ENCODE data around the gene MPV17L2.
"Not testable (repeated sequence)": the region's sequence is repeated elsewhere in the genome, so short reads cannot be mapped to it uniquely, and the experiment has no call there.

Gene MPV17L2

DNA sequence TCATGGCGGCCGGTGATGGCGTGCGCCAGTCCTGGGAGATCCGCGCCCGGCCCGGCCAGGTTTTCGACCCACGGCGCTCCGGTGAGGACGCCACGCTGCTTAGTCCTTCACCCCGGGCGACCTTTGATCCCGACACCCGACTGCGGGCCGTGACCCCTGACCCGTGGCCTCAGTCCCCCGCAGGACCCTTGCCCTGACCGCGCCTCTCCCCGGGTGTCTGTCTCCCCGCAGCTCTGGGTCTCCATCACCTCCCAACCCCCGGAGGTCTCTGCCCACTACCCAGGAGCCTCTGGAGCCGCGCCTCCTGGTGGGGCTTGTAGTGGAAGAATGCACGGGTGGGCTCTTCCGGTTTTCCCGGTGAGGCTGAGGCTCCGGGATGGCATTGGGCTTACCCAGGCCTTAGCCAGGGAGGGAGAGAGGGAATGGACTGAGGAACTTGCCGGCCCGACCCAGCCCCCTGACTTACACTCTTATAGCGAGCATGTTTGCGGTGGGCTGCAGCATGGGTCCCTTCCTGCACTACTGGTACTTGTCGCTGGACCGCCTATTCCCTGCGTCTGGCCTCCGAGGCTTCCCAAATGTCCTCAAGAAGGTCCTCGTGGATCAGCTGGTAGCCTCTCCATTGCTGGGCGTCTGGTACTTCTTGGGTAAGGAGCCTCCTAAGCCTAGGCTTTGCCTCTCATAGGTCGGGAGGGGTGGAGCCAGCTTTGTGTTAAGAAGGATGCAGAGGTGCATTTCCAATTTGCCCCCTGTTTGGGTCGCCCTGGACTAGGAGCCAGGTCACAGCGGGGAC lies 566 bp downstream of the MPV17L2 start:
- no peak for DNase-seq

DNA sequence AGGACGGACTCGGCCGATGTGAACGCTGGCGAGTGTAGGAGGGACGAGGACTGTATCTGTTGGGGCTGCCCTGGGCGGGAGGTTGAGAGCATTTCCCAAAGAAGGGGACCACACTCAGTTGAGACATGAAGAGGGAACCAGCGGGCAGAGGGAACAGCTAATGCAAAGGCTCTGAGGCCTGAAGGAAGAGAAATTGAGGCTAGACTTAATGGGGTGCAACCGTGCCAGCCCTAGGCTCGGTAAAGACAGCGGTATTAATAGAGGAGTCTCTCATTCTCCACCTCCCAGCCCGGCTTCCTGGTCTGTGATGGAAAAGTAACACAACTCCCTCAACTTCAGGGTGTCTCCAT lies 1.1 kb downstream of the MPV17L2 start:
- no peak for DNase-seq

DNA sequence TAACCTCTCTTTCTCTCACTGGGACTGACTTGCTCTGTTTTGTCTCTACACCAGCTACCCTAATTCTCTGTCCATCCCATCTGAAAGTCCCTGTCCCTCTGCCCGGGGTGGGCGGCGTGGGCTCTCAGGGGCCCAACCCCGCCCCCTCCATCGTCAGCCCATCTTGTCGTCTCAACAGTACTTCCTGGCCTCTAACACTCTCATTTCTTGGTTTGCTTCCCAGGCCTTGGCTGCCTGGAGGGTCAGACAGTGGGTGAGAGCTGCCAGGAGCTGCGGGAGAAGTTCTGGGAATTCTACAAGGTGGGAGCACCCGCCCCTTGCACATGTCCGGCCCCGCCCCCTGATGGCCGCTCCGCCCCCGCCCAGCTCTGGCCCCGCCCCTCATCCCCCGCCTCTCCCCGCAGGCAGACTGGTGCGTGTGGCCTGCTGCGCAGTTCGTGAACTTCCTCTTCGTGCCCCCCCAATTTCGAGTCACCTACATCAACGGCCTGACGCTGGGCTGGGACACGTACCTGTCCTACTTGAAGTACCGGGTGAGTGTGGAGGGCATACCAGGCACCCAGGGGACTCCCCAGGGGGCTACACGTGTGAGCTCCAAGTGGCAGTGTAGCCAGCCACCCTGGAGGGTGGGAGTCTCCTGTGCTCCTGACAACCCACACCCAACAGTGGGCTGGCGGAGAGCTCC lies 1.7 kb downstream of the MPV17L2 start:
- DNase-seq, result peak; percentile 45

DNA sequence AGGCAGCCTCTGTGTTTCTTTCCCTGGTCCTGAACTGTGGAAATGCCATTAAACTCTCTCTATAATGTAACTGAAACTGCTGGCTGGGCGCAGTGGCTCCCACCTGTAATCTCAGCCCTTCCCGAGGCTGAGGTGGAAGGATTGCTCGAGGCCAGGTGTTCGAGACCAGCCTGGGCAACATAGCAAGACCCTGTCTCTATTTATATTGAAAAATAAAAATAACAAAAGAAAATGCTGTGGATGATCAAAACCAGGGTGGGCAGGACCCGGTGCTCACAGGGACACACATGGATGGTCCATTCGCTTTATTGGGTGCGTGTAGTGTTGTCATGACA lies 3.5 kb downstream of the MPV17L2 start:
- DNase-seq, result no peak

DNA sequence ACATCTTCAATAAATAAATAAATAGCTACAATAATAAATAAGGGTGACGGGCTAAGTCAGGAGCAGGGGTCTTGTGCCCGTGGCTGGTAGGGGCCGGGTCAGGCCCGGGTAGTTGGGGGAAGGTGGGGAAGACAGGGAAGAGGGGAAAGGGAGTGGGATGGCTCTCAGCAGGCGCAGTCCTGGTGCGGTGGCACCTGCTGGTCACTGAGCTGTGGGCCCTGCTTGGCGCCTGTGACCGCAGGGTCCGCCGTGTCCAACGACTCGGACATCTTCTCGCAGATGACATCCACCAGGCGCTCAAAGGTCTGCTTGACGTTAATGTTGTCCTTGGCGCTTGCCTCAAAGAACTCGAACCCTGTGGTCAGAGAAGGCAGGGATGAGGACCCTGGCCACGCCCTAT lies 4.3 kb downstream of the MPV17L2 start:
- DNase-seq, result no peak

DNA sequence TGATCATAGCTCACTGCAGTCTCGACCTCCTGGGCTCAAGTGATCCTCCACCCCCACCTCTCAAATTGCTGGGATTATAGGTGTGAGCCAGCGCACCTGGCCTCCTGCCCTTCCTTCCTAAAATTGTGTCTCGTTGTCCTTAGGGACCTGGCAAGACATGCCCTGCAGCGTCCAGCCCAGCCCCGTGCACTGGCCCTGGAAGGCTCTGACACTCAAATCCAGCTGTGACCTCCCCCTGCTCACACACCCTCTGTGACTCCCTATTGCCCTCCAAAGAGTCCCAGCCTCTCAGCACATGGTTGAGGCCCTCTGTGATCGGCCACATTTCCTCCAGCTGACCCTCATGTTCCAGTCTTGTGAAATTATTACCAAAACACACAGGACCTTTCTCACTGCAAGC lies 4.9 kb downstream of the MPV17L2 start:
- DNase-seq, result no peak

DNA sequence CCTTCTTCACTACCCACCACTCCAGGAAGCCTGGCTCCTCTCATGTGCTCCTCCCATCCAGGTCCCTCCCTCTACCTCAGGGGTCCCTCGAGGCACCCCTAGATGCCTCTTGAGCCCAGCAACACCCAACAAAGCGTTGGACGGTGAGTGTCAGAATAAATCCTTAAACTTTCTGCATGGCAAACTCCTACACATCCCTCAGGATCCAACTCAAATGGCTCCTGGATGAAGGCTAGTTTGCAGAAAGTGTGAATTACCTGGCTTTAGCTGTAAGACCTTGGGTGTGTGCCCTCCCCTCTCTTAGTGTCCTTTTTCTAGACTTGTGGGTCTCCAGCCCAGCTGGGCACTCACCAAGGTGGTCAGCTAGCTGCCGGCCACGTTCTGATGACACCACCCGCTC lies 5.4 kb downstream of the MPV17L2 start:
- no peak for DNase-seq

DNA sequence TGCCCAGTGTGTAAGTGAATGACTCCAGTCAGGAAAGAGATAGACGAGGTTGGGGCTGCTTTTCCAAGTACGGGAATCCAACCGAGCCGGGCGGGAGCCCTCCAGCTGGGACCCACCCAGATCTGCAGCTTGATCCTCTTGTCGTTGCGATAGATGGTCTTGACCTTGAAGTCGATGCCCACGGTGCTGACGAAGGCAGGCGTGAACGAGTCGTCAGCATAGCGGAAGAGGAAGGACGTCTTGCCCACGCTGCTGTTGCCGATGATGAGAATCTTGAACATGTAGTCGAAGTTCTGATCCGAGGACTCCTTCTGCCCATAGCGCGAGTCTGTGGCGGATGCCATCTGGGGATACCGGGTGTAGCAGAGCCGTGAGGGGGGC lies 9.4 kb downstream of the MPV17L2 start:
- DNase-seq, result no peak

DNA sequence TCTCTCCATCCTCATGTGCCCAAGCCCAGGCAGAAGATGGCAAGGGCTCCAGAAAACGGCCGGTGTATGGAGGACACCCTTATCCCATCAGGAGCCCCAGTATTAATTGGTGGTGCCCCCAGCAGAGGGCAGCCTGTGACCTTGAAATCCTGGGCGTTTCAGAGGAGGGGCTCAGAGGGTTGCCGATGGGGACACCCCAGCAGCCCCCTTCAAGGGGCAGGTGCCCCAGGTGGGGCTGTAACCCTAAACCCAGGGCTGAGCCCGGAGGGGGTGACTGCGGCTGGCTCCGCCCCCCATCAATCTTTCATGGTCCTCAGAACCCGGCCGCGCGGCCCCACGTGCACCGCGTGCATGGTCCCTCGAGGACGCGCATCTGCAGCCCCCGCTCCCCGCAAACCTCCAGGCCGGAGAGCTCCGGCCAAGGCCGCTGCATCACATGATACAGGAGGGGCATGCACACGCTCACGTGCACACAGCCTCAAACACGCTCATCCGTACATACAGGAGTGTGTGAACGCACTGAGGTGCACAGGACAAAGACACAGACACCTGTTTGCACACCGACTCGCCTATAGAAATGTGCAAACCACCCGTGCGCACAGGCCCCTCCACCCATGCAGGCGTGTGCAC lies 9.9 kb downstream of the MPV17L2 start:
- peak; percentile 38 for DNase-seq

DNA sequence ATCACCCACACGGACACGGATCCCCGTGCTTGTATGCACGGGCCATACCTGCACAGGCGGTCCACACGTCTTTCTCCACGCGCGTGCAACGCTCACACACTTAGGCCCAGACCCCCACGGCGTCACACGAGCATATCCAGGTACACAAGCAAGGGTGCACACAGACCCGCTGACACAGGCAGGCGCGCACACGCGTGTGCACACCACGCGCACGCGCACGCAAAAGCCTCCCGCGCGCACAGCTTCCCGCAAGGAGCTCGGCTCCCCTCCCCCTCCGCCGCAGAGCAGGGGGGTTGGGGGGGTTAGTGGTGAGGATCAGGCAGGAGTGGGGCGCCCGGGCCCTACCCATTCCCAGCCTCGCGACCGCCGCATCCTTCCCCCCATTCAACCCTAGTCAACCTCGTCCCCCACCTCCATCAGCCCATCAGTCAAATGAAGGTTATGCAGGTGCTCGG lies 10.4 kb downstream of the MPV17L2 start:
- no peak for DNase-seq

DNA sequence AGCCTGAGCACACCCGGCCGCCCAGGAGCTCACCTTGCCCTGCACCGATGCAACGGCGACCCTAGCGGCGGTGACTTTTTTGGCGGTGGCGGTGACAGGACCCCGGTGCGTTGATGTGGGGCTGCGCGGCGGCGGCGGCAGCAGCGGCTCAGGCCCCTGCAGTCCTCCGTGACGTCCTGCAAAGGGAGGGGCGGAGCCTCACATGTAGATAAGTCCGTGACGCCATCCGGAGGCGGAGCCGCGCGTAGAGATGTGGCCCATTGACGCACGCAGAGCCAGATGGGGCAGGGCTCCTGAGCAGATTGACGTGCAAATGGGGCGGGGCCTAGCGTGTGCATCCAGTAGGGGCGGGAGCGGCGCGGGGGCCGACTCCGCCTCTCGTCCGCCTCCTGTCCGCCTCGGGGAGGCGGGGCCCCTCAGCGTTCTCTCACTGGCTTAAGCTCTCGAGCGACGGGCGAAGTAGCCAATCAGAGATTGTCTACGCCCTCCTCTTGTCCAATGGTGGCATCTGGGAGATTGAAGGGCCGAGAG lies 10.9 kb downstream of the MPV17L2 start, which contains the start of gene RAB3A:
TSS of gene RAB3A (minus strand) at position 180 of the 531 bp plus-strand sequence. CDS start 1,302 bp downstream, outside the sequence.
- DNase-seq, result peak; percentile 99

DNA sequence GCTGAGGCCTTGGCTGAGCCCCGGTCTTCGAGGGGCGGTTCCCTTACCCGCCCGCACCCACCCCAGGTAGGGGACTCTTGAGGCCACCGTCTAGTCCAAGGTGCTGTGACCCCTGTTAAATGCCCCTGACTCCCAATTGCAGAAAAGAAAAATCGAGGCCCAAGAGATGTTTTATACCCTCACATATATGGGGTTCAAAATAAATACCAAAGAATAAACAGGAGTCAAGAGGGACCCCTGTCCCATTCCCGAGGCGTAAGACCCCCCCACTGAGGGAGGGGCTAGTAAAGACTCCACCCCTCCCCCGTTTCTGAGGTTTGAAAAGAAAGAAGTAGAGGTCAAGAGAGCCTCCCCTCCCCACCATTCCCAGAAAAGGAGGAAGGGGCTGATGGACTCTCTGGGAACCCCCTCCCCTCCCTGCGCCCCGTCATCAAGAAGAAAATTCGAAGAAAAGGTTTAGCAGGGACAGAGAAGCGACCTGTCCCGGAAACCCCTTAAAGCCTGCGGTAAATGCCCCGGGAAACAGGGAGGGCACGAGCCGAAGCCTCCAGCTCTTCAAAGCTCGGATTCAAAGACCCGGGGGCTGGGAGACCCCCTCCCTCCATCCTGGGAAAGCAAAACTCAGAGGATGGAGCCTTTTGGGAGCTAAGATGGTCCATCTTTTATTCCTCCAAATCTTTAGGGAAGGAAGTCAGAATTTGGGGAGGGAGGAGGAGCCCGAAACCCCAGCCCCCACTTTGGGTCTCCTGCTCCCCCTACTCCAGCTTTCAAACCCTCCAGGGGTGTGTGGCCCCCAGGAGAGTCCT lies 11.6 kb downstream of the MPV17L2 start:
- DNase-seq, result no peak

DNA sequence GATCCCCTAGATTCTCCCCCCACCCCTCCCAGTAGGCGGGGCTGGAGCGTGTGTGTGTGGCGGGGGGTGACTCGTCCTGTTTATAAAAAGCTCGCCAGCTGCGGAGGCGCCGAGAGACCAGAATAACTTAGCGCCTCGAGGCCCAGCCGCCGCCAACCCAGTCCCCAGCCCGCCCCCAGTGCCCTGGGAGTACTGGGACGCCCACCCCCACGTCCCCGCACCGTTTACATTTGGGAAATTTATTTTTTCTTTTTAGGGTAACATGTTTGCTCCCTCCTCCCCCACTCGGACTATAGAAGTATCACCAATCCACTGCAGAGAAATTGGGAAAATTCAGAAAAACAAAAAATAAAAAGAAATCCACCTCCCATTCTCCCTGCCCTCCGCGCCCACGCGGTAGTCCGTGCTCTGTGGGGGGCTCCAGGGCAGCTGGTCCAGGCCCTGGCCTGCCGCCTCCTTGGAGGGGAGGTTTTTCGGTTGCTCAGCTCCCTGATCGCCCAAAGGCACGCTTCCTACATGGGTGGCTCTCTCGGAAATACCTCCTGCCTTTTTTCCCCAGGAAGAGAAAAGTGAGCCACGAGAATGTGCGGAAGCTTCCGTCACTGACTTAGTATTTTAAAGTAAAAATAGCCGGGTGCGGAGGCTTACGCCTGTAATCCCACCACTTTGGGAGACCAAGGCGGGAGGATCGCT lies 12.3 kb downstream of the MPV17L2 start:
- DNase-seq, result peak; percentile 65

DNA sequence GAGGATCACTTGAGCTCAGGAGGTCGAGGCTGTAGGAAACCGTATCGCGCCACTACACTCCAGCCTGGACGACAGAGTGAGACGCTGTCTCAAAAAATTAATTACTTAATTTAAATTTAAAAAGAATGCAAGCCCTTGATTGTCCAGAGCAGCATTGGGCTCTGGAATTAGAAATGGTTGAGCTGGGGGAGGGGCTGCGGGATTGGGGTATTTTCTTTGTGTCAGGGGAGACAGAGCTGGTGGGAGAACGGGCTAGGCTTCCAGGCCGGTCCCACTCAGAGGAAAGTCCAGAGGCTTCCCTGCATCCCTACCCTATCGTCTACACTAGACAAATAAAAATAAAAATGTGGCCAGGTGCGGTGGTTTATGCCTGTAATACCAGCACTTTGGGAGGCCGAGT lies 13.0 kb downstream of the MPV17L2 start:
- DNase-seq, result no peak

DNA sequence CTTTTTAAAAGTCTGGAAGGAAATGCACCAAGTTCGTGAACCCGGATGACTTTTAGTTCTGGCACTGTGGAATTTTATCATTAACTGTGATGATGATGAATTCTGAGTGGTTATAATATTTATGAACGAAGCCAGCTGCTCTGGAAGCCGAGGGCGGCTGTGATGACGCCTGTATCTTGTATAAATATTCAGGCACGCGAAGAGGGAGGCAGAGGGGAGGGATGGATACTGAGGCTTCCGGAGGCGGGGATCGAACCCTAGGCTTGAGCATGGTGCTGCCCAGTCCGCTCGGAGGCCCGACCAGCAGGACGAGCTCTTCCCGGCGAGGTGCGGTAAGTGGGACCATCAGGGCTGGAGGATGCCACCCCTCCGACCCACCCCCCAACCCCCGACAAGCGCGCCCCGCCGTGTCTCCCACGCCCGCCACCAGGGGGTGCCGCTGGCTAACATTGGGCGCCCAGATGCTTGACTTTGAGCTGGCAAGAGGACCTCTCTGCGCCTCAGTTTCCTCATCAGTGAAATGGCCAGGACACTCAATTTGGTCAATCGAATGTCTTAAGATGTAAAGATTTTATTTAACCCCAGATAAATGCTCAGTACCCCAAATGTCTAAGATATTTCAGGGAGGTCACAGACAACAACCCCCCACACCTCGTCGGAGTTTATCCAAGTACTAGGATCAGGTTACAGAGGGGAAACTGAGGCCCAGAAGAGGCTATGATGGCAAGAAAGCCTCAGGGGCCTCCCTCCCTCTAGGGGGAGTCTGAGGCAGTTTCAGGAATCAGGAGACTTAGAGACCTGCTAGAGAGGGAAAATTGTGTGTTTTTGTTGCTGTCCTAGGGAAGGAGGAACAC lies 15.3 kb downstream of the MPV17L2 start:
- DNase-seq, result peak; percentile 48

DNA sequence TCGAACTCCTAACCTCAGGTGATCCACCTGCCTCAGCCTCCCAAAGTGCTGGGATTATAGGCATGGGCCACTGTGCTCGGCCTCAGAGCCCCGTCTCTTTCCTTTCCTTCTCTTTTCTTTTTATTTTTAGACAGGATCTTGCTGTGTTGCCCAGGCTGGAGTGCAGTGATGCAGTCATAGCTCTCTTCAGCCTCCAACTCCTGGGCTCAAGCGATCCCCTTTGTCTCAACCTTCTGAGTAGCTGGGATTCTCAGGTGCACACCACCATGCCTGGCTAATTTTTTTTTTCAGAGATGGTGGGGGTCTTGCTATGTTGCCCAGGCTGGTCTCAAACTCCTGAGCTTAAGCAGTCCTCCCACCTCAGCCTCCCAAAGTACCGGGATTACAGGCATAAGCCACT lies 16.9 kb downstream of the MPV17L2 start:
- DNase-seq, result not testable (repeated sequence)

DNA sequence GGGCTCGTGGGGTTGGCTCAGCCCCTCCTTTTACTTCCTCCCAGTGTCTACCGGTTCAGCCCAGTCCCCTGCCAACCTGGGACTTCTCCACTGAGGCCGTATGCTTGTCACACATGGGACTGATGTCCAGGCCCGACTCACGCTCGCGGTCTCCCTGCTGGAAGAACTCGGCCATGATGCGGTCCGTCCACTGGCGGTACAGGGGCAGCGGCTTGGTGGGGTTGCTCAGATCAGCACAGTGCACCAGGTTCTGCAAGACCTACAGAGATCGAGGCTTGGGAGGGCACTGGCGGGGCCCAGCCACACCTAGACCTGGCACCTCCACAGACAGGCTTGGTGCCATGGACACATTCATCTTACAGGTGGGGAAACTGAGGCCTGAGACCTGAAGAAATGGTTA lies 18.7 kb downstream of the MPV17L2 start:
- DNase-seq, result no peak

DNA sequence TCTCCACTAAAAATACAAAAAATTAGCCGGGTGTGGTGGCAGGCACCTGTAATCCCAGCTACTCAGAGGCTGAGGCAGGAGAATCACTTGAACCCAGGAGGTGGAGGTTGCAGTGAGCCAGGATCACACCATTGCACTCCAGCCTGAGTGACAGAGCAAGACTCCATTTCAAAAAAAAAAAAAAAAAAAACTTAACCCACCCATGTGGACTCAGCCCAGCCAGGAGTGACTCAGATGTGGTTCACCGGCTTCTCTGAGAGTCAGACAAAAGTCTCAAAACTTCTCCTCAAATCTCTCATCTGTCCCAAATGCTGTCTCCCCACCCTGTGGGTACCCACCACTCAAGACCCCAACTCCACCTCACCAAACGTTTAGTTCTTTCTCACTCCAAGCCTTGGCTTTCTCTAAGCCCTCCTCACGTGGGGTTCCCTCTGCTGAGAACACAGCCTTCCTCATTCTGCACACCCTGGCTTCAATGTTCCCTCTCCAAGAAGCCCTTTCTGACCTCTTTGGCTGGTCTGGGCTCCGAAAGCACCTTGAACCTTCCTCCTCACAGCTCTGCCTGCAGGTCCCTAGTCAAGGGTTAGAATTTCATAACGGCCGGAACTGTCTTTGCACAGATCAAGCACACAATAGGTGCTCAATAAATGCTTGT lies 21.9 kb downstream of the MPV17L2 start:
- DNase-seq, result no peak

DNA sequence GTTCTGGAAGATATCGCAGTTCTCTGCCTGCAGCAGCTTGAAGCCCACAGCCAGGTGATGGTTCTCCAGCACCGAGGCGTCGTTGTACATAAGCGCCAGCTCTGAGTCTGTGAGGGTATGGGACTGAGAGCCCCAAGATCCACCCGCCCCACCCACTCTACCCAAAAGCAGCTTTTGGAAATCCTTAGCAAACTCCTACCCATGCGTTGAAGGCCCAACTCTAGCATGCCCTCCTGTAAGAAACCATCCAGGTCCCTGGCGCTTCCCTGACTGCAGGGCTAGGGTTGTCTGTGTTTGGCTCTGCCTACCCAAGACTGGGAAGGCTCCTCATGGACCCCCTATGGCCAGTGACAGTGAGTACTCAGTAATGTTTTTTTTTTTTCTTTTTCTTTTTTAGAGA lies 23.8 kb downstream of the MPV17L2 start:
- DNase-seq, result no peak

DNA sequence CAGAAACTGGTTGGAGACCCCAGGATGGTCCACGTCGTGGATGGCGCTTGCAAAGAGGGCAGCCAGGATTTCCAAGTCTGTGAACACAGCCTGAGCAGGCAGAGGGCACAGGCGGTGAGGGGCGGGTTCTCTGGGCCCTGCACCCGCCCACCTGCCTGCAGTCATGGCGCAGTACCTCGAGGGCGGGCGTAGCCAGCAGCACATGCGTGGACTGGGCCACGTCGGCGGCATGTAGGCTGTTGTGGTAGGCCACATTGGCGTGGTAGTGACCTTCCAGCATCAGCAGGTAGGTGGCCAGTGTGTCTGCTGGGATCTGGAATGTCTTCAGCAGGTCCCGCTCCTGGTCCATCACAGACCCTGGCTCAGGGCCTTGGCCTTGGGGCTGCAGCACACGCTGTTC lies 25.1 kb downstream of the MPV17L2 start:
- DNase-seq, result no peak

DNA sequence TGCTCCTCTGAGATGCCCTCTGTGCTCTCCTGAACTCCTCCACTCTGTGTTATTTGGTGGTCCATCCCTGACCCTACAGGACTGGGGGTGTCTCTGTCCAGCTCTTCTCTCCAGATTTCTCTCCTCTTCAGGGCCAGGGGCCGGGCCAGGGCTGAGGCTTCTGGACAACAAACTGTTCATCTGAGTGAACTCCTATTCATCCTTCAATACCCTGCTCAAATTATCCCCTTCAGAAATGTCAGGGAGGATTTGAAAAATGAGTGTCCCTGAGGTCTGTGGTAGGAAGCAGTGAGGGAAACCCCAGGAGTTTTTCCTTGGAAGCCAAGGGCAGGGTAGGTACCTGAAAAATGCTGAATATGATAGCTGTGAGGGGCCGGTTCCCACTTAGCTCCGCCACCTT lies 25.6 kb downstream of the MPV17L2 start:
- no peak for DNase-seq
